ENCODE results near the gene RFWD3.

- TF ChIP-seq CTCF (IDR thresholded peaks at IDR 0.05) (no peak), POLR2A (IDR thresholded peaks at IDR 0.05) (no peak)
These were observed 46.6 kb upstream of the RFWD3 start for GRCh38 chr16:74713325-74713724.

Data from lower leg skin (tissue), 3 donors.